HepG2 (cell line): ENCODE measurements around the gene ITPR1. TPM values are rescaled to one million over a fixed set of nuclear protein-coding genes. Genes with fewer than 3 reads are reported as not detected.

Experiments used
- ARID2 ChIP-seq: sonication (generic); formaldehyde crosslinking; IDR thresholded peaks from 2 replicates; pipeline ENCODE4 v1.8.1; 2022; ENCODE audit warnings: mild to moderate bottlenecking, missing genetic modification reagents, borderline replicate concordance
- IKZF5 ChIP-seq: IDR thresholded peaks from 2 replicates; pipeline ENCODE4 v1.6.1; 2018; ENCODE audit warnings: missing genetic modification reagents, mild to moderate bottlenecking, missing compliant biosample characterization
- JARID2 ChIP-seq: sonication (generic); formaldehyde crosslinking; IDR thresholded peaks from 2 replicates; pipeline ENCODE4 v1.8.1; 2023; ENCODE audit warnings: missing genetic modification reagents, inconsistent platforms; ENCODE audit not compliant: insufficient replicate concordance
- MTA1 ChIP-seq: sonication (generic); formaldehyde crosslinking; IDR thresholded peaks from 2 replicates; pipeline ENCODE4 v1.4.0; 2020; ENCODE audit warnings: missing genetic modification reagents, mild to moderate bottlenecking, borderline replicate concordance
- NCOR1 ChIP-seq: fragments of 200-600 bp; sonication (generic); IDR thresholded peaks from 2 replicates; pipeline ENCODE4 v1.7.0; 2017; ENCODE audit warnings: antibody characterized with exemption, low read length, borderline replicate concordance
- NFE2 ChIP-seq: sonication (generic); formaldehyde crosslinking; IDR thresholded peaks from 2 replicates; pipeline ENCODE4 v1.4.0; 2020; ENCODE audit warnings: missing genetic modification reagents
- NFIB ChIP-seq: sonication (generic); formaldehyde crosslinking; IDR thresholded peaks from 2 replicates; pipeline ENCODE4 v1.9.0; 2021; ENCODE audit warnings: missing genetic modification reagents, mild to moderate bottlenecking, borderline replicate concordance
- PATZ1 ChIP-seq: sonication (generic); formaldehyde crosslinking; IDR thresholded peaks from 2 replicates; pipeline ENCODE4 v1.4.0; 2020; ENCODE audit warnings: missing genetic modification reagents
- POLR2AphosphoS5 ChIP-seq: IDR thresholded peaks from 2 replicates; pipeline ENCODE4 v1.6.1; 2012; ENCODE audit warnings: low read depth, low read length
- SP1 ChIP-seq, 2 experiments: fragments of 450-650 bp in 1 of 2; sonication (generic) in 1 of 2; formaldehyde crosslinking in 1 of 2; IDR thresholded peaks; 2 replicates each; pipeline versions ENCODE4 v1.4.0 to v1.6.1; 2016 to 2020; ENCODE audit warnings: missing genetic modification reagents in 1 of 2
- ZFP62 ChIP-seq: sonication (generic); formaldehyde crosslinking; IDR thresholded peaks from 2 replicates; pipeline ENCODE4 v1.4.0; 2020; ENCODE audit warnings: missing genetic modification reagents
- ZNF225 ChIP-seq: sonication (generic); formaldehyde crosslinking; IDR thresholded peaks from 2 replicates; pipeline ENCODE4 v1.4.0; 2020; ENCODE audit warnings: mild to moderate bottlenecking, missing genetic modification reagents
- ZNF256 ChIP-seq: sonication (generic); formaldehyde crosslinking; conservative IDR thresholded peaks from 2 replicates; pipeline ENCODE4 v1.4.0; 2020; ENCODE audit warnings: missing genetic modification reagents
- ZNF263 ChIP-seq: sonication (generic); formaldehyde crosslinking; IDR thresholded peaks from 2 replicates; pipeline ENCODE4 v1.4.0; 2020; ENCODE audit warnings: missing genetic modification reagents
- ZNF274 ChIP-seq: sonication (generic); formaldehyde crosslinking; IDR thresholded peaks from 2 replicates; pipeline ENCODE4 v1.5.1; 2020; ENCODE audit warnings: mild to moderate bottlenecking, missing genetic modification reagents
- ZNF337 ChIP-seq: sonication (generic); formaldehyde crosslinking; IDR thresholded peaks from 2 replicates; pipeline ENCODE4 v1.5.1; 2020; ENCODE audit warnings: missing genetic modification reagents, low read depth, mild to moderate bottlenecking, borderline replicate concordance
- ZNF510 ChIP-seq: sonication (generic); formaldehyde crosslinking; IDR thresholded peaks from 2 replicates; pipeline ENCODE4 v1.4.0; 2020; ENCODE audit warnings: low read depth, mild to moderate bottlenecking, missing genetic modification reagents
- ZNF598 ChIP-seq: sonication (generic); formaldehyde crosslinking; IDR thresholded peaks from 2 replicates; pipeline ENCODE4 v1.5.1; 2020; ENCODE audit warnings: mild to moderate bottlenecking, missing genetic modification reagents, borderline replicate concordance
- ZNF660 ChIP-seq: sonication (generic); formaldehyde crosslinking; IDR thresholded peaks from 2 replicates; pipeline ENCODE4 v1.5.1; 2020; ENCODE audit warnings: mild to moderate bottlenecking, low read depth, missing genetic modification reagents, borderline replicate concordance
- ZNF839 ChIP-seq: sonication (generic); formaldehyde crosslinking; IDR thresholded peaks from 2 replicates; pipeline ENCODE4 v1.4.0; 2020; ENCODE audit warnings: missing genetic modification reagents, mild to moderate bottlenecking, borderline replicate concordance
- polyA plus RNA-seq, 8 experiments: library from polyadenylated mRNA; depleted of rRNA in 3 of 8; stranded (reverse) in 7 of 8; unstranded in 1 of 8; fragments of >200 nt; fragmentation: Illumina TruSeq in 4 of 8; extraction: Trizol in 4 of 8; gene quantifications; 2 replicates each; pipeline versions ENCODE4 v1.2.1 to v1.2.3, GENCODE V29; 2011 to 2016; ENCODE audit warnings: low read depth in 4 of 8, missing spikeins in 1 of 8, mixed read lengths in 1 of 8; ENCODE audit not compliant: insufficient read depth in 1 of 8
- total RNA-seq, 5 experiments: library from RNA; depleted of rRNA; stranded (reverse); fragments of >200 nt; fragmentation: Illumina TruSeq; extraction: Trizol; gene quantifications; 2 replicates each; pipeline ENCODE4 v1.2.3, GENCODE V29; 2016; ENCODE audit warnings: low read depth in 1 of 5
- TF ChIP-seq, protein P1 (sequence below): fragments of 450-650 bp; IDR thresholded peaks from 2 replicates; pipeline ENCODE4 v1.6.1; 2017
- TF ChIP-seq, protein P2 (sequence below), 2 experiments: IDR thresholded peaks; 2 replicates each; pipeline ENCODE4 v1.6.1; 2011 to 2012; ENCODE audit warnings: low read length in 2 of 2, borderline replicate concordance in 1 of 2, low read depth in 1 of 2, mild to moderate bottlenecking in 1 of 2, moderate library complexity in 1 of 2

Gene ITPR1
- total and polyA plus RNA-seq, 2 of the 13 experiments (the other 11 are each of a cell fraction or from before 2014, with no cell fraction given) = 10.0 to 11.4 TPM

- peak; percentile 61; the same call in 1 of the 2 replicates for TF ChIP-seq PATZ1 (CRISPR knock-in tag)
- no peak for TF ChIP-seq MTA1 (CRISPR knock-in tag)
- TF ChIP-seq ZNF225 (CRISPR knock-in tag) = no peak
- TF ChIP-seq NFIB (CRISPR knock-in tag) = no peak
- TF ChIP-seq ZNF337 = no peak
- TF ChIP-seq ARID2 (CRISPR knock-in tag) = no peak
- TF ChIP-seq ZNF839 (CRISPR knock-in tag) = no peak
- no peak for TF ChIP-seq NFE2
- TF ChIP-seq ZNF598 = no peak
- TF ChIP-seq SP1 (IDR thresholded peaks at IDR 0.05) = no peak
- TF ChIP-seq SP1 (CRISPR knock-in tag; IDR thresholded peaks at IDR 0.05) = no peak
- TF ChIP-seq NCOR1 = no peak
- peak; percentile 52; the same call in 1 of the 2 replicates for TF ChIP-seq IKZF5 (CRISPR knock-in tag)
- no peak for TF ChIP-seq JARID2 (CRISPR knock-in tag)
- TF ChIP-seq, protein P1, sequence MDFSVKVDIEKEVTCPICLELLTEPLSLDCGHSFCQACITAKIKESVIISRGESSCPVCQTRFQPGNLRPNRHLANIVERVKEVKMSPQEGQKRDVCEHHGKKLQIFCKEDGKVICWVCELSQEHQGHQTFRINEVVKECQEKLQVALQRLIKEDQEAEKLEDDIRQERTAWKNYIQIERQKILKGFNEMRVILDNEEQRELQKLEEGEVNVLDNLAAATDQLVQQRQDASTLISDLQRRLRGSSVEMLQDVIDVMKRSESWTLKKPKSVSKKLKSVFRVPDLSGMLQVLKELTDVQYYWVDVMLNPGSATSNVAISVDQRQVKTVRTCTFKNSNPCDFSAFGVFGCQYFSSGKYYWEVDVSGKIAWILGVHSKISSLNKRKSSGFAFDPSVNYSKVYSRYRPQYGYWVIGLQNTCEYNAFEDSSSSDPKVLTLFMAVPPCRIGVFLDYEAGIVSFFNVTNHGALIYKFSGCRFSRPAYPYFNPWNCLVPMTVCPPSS = no peak
- TF ChIP-seq POLR2AphosphoS5 = no peak
- no peak for TF ChIP-seq ZNF274 (CRISPR knock-in tag)
- TF ChIP-seq ZFP62 = no peak
- TF ChIP-seq ZNF263 (CRISPR knock-in tag) = no peak
- TF ChIP-seq ZNF660 (CRISPR knock-in tag) = no peak
- TF ChIP-seq, protein P2, sequence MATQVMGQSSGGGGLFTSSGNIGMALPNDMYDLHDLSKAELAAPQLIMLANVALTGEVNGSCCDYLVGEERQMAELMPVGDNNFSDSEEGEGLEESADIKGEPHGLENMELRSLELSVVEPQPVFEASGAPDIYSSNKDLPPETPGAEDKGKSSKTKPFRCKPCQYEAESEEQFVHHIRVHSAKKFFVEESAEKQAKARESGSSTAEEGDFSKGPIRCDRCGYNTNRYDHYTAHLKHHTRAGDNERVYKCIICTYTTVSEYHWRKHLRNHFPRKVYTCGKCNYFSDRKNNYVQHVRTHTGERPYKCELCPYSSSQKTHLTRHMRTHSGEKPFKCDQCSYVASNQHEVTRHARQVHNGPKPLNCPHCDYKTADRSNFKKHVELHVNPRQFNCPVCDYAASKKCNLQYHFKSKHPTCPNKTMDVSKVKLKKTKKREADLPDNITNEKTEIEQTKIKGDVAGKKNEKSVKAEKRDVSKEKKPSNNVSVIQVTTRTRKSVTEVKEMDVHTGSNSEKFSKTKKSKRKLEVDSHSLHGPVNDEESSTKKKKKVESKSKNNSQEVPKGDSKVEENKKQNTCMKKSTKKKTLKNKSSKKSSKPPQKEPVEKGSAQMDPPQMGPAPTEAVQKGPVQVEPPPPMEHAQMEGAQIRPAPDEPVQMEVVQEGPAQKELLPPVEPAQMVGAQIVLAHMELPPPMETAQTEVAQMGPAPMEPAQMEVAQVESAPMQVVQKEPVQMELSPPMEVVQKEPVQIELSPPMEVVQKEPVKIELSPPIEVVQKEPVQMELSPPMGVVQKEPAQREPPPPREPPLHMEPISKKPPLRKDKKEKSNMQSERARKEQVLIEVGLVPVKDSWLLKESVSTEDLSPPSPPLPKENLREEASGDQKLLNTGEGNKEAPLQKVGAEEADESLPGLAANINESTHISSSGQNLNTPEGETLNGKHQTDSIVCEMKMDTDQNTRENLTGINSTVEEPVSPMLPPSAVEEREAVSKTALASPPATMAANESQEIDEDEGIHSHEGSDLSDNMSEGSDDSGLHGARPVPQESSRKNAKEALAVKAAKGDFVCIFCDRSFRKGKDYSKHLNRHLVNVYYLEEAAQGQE (IDR thresholded peaks at IDR 0.05; ENCODE audit: borderline replicate concordance in 1 of 2, low read depth in 1 of 2, low read length in 2 of 2) = no peak
- TF ChIP-seq ZNF510 (CRISPR knock-in tag) = no peak
- TF ChIP-seq ZNF256 (CRISPR knock-in tag) = no peak
Measured at GRCh38 chr3:4720316-4721075, 227.3 kb downstream of the ITPR1 start (continued).
